HL-60/S4 treated with phorbol 12-myristate 13-acetate at 8.2 ng/mL for 4 days and 3 days (cell line): ENCODE results near the gene DGUOK.
"Not testable (repeated sequence)": the region's sequence is repeated elsewhere in the genome, so short reads cannot be mapped to it uniquely, and the experiment has no call there.

ENCODE experiments used
- in situ Hi-C: fragments of 300-500 bp; cut with MboI; formaldehyde crosslinking; loops from 2 replicates; pipeline ENCODE4 v1.15.0; 2022; ENCODE audit warnings: low sequenced_read_pairs

The DGUOK gene

DNA sequence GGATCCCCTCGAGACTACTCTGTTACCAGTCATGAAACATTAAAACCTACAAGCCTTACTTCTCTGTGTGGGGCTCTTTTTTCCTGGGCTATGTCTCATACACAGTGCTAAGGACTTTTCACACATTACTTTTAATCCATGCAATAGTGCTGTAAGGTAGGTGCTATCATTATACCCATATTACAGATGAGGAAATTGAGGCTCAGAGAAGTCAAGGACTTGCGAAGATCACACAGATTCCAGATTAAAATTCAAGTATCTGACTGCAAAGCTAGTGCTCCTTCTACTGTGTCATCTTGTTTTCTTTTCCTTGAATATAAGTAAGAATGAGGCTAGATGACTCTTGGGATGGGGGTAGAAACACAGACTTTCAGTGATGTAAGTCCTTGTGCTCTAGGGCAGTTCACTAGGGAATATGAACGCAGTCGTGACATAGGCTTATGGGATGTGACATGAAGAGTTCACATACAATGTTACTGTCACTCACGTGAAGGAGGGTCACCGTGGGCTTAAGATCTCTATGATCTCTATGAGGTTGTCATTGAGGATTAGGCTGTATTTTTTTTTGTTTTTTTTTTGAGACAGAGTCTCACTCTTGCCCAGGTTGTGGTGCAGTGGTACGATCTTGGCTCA, 7.0 kb upstream of the DGUOK start:
- in situ Hi-C loops = no loop called here

DNA sequence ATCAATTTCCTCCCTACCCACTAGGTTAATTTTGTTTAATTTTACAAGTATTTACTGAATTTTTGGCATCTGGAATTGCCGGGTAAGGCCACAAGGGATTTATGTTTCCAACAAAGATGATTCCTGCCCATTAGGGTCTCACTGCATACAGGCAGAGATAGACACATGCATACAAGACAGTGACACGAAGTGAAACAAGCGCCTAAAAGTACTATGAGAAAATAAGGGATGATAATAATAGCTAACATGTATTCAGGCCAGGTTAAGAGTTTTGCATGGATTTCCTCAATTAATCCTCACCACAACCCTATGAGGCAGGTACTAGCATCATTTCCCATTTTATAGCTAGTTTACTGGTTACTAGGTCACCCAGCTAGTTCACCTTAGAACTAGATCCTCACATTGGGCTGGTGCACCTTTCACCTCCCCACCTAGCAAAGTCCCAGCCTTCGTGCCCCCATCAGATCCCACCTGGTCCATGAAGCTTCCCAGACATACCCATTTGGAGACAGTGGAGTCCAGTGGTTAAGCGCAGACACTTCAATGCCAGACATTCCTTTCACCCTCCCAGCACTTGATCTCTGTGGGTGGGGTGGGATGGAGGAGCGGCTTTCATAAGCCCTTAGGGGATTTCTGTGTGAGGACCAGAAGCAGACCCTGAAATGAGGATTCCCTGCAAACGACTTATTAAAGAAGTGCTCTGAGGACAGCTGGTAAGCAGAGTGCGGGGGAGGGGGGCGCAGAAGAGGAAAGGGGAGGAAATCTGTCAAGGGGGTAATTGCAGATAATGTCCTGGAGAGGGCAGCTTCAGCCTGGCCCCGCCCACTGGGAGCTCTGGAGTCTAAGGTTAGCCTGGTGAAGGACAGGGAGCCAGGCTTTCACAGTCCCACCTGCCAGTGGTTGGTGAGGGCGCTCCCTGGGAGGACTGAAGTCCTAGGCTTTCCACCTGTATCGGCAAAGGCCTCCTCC, 5.8 kb upstream of the DGUOK start:
- in situ Hi-C loops = no loop called here

DNA sequence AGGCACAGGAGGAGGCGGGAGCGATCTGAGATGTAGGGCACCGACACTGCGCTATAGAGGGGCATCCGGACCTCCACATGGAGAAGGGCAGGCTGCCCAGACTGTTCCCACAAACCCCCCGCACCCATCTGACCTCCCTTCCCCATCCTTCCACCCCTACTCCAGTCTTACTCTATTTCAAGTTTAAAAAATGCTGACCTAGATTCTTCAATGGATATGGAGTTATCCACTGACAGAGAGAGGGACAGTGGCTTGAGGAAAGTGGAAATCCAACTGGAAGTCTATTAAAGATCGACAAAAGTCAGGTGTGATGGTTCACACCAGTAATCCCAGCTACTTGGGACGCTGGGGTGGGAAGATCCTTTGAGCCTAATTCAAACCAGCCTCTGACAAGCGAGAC, 5.1 kb upstream of the DGUOK start:
- in situ Hi-C loops = no loop called here

DNA sequence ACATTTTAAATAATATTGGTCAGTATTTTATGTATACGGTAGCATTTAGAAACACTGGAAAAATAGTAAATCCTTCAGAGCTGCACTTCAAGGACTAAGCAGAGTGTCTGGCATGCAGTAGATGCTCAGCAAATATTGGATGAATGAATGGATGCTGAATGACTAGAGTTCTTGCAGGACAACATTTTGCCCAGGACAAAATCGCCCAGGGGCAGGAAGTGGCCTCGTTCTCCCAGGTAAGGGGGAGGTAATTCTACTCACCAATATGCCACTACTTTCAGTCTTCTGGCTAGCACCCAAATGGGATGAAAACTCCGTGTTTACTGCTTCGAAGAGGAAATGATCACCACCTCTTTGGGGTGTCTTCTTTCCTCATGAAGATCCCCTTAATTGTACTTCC, 4.0 kb upstream of the DGUOK start:
- in situ Hi-C loops = no loop called here

DNA sequence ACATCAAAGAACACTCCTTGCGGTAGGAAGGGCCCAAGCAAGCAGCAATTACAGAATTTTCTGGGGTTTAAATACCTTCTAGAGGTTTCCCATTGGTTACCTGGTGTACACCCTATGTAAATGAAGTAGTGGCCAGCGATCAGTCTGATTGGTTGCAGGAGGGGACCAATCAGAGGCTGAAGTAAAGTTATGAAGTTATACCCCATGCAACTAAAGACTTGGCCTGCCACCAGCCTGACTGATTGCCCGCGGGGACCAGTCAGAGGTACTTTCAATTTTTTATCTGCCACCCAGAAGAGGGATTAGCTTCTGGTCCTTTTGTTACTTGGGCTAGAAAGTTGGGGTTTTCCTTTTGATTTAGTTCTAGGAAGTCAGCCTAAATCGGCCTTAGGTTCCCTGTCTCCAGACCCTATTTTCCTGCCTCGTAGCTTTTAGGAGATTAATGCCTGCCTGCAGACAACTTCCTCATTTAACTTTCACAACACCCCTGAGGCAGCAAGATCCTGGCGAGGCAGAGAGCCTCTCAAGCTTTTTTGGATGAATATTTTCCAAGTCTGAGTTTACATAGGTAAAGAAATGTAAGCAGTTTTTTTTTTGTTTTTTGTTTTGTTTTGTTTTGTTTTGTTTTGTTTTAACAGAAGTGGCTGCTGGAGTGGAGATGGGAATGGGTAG, 1.5 kb upstream of the DGUOK start:
- in situ Hi-C loops = no loop called here

DNA sequence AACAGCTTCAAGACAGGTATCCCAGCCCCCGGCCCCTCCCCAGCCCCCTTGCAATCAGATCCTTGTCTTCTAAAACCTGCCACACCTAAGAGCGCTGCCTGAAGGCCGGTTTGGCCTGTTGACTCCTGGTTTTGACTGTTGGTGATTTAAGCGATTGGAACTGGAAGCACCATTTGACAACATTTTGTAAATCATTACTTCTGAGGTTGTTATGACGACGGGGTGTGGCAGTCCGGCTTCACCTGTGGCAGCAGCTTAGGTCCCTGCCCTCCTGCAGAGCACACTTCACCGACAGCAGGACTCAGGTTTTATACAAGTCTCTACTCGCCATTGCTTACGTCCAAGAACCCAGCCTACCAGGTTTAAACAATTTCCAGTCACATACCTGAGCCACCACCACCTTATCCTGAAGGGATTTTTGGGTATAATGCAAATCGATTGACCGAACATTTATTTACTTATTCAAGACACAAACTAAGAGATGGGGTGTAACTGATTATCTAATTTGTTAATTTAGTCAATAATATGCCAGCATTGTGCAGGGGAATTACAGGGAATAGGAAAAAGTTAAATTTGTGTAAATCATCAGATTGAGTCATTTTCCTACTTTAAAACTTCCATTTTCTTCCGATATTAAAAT, 707 bp upstream of the DGUOK start:
- in situ Hi-C loops = no loop called here

DNA sequence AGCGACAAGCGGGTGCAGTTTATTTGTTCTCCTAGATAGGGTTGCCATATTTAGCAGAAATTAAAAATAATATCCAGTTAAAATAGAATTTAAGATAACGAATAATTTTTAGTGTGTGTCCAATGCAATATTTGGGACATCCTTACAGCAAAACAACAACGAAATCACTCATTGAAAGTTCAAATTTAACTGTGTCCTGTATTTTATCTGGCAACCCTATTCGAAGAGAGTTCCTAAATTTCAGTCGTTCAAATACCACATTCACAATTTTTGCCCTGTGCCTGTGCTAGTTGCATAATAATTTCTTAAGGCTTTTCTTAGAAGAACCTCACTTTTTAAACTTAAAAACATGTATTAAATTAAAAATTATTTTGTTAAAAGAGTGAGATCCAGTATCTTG, 664 bp downstream of the DGUOK start:
- in situ Hi-C loops = no loop called here

DNA sequence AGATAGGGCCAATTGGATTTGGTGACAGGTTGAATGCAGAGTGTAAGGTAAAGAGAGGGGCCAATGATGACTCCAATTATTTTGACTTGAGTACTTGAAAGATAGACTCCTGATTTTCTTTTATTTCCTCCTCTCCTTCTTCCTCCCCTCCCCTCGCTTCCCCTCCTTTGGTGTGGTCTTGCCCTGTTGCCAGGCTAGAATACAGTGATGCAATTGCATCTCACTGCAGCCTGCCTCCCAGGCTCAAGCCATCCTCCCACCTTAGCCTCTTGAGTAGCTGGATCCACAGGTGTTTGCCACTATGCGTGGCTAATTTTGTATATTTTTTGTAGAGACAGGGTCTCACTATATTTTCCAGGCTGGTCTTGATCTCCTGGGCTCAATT, 2.3 kb downstream of the DGUOK start:
- in situ Hi-C loops = no loop called here

DNA sequence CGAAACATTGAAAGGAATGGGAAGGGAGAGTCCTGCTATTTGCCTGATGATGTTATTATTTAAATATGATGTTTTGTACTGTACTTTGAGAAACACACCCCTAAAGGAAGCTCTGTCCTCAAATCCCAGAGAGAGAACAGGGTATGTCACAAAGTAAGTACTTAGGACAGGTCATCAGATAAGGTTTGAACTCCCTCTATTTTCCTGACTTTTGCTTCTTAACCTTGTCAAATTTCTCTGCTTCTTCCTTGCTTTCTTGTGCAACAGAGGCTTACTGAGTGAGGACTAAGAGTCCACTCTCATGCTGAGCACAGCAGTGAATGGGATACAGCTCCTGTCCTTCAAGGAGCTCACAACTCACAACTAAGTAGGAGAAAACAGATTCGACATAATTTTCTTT, 3.7 kb downstream of the DGUOK start:
- in situ Hi-C loops = no loop called here

DNA sequence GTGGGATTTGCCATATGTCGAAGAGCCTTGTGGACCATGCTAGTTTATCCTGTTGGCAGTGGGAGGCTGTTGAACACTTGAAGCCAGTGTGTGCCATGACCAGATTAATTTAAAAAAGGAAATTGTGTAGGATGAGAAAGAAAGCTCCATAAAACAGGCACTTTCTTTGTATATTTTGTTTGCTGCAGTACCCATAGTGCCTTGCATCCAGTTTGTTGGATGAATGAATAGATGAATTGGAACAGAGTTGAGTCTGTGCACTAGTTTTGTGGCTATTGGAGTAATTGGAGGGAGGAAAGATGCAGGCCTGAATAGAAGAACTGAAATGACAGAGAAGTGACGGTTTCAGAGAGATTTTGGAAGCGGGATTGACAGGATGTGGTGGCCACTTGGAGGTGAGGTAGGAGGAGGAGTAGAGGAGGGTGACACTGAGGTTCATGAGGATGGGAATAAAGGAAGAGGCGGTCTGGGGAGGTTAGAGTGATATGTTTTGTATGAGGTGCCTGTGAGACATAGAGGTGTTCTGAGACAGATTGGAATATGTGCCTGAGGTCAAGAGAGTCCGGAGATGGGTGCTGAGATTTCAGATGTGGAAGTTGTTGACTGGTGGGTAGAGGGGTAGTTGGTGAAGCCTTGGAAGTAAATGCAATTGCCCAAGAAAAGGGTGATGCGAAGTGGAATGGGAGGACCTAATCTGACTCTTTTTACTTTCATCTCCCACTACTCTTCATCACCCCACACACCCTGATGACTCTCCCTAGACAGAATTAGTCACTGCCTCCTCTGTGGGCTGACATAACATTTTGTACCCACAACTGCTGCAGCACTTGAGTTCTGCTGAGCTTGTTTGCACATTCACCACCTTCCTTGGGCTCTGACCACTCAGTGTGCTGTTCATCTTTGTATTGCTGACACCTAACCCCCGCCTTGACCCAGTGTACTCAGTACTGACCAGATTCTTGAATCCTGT, 5.1 kb downstream of the DGUOK start:
- in situ Hi-C loops = no loop called here

DNA sequence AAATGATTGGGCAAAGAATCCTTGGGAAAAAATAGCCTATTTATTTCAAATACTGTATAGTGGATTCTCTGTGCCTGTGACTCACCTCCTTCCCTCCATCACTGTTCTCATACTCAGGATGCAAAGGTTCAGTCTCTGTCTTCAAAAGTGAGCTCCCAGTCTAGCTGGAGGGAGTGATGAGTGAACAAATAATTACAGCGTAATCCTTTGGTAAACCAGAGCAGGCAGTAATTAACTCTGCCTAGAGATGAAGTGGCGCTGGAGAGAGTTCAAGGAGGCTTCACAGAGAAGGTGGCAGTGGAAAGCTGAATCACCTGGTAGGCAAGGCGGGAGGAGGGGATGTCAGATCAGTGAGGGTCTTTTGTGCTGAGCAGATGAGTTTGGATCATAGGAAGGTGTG, 6.5 kb downstream of the DGUOK start:
- in situ Hi-C loops = no loop called here

DNA sequence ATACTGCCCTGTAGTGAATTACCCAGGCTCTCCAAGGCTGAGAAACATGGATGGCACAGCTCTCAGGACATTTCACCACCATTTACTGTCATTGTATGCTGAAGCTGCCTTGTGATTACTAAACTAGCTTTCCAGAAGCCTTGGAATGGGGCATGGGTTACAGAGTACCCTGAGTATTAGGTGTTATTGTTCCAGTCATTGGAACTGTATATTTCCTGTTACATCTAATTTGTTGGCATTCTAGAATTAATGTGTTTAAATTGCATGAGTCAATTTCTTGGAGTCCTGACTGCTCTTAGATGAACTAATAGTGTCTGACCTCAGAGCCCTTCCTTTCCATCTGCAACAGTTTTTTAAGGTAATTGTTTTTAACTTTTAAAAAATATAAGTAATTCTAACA, 9.0 kb downstream of the DGUOK start:
- in situ Hi-C loops = no loop called here

DNA sequence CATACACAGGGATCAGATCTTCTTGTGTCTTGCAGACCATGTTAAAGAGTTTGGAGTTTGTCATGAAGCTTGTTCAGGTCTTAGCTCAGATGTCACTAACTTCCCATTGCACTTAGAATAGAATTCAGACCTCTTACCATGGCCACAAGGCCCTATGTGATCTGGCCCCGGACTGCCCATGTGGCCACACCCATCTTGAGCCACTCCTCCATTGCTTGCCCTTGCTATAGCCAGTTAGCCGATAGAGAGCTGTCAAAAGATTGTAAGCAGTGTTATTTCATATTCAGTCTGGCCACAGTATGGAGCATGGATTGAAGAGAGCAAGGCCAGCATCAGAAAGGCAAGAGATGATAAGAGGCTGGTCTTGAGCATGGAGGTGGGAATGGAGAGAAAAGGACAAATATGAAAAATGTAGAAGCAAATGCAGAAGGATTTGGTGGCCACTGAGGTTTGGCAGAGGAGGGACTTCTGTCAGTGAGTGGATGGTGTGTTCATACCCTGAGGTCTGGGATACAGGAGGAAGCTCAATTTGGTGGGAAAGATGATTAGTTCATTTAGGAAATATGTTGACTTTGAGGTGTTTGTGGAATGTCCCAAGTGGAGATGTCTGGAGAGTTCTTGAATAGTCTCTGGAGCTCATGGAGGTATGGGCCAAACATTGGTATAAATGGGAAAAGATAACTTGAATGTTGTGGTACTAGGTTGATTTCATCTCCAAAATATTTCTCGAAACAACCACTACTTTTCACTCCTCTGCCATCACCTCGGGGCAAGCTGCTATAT, 10.6 kb downstream of the DGUOK start:
- in situ Hi-C loops = no loop called here

DNA sequence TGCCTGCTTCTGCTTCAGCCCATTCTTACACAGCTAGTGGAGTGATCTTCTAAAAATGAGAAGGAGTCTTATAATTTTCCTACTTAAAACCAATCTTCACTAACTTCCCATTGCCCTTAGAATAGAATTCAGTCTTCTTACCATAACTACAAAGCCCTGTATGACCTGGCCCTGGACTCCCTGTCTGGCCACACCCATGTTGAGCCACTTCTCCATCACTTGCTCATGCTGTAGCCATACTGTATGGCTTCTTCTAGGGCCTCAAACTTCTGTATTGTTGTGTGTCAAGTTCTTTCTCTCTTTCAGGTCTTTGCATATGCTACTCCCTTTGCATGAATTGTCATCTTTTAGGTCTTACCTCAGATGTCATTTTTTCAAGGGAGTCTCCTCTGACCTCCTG, 11.2 kb downstream of the DGUOK start:
- in situ Hi-C loops = no loop called here

DNA sequence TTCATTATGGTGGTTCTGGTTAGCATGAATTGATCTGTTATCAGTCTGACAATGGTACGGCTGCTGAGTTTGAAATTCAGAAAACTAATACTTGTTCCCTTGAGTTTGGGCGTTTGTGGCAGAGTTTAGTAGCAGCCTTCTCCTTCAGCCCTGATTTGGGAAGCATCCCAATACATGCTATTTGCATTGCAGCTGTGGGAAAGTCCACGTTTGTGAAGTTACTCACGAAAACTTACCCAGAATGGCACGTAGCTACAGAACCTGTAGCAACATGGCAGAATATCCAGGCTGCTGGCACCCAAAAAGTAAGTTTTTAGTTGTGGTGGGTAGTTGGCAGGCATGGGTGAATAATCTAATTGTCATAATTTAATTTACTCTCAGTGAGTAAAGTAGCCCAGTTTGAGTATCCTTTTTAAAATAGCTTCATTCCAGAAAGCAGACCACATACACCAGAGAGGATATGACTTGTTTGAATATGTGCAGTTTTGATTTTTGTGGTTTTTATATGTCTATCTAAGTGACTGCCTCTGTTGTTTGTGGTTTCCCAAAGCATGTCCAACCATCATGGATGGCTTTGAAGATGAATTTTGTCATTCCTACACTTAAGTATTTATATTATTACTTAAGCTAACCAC, 12.2 kb downstream of the DGUOK start:
- in situ Hi-C loops = no loop called here

DNA sequence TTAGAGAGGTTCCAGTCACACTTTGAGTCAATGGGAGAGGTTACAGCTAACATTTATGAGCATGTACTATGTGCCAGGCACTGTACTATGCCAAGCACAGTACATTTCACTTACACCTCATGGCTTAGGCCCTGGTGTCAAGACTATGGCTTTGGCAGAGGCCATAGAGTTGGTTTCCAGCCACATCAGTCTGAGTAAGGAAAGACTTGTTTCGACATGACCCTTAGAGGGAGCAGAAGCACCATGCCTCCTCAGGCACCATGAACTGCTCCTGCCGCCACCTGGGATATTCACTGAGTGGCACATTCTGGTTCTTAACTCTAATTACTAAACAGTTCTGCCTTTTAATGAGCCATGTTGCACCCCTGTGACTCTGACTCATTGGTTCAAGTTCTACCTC, 12.7 kb downstream of the DGUOK start:
- in situ Hi-C loops = no loop called here

DNA sequence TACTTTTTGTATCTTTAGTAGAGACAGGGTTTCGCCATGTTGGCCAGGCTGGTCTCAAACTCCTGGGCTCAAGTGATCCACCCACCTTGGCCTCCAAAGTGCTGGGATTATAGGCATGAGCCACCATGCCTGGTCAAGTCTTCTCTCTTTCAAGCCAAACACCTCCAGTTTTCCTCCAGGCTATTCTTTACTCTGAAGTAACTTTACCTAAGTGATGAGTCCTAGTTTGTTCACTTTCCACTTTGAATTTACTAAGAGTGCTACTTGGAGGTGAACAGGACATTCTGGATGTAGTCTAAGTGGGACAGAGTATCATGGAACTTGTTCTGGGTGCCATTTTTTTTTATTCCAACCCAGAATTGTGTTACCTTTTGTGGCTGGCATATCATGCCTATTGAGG, 13.4 kb downstream of the DGUOK start:
- in situ Hi-C loops = not testable (repeated sequence)

DNA sequence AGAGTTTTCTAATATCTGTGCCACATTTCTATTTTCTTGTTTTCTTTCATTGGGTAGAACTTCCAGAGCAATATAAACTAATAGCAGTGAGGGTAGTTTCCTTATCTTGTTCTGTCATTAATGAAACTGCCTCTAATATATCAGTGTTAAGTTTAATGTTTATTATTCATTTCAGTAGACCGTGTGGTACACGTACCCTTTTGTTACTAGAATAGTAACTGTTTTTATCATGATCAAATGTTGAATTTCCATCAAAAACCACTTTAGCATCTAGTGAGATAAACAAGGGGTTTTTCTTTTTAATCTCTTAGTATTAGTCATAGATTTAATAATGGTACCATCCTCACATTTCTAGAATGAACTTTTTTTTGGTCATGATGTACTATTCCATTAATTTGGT, 16.0 kb downstream of the DGUOK start:
- in situ Hi-C loops = no loop called here

DNA sequence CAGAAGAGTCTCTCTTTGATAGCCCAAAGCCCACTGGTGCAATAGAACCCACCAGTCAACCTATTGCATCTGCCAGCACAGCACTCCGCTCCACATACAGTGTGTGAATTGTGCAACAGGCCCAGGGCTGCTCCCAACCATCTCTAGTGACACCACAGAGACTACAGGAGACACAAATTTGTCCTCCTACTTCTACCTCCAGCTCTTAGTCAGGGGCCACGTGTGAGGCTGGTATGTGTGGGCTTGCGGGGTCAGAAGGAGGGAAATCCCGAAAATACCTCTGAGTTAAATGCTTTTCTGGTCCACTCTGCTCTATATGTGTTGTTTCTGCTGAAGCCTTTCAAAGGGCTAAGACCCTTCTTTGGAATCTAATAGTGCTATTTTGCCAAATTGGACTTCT, 18.0 kb downstream of the DGUOK start:
- in situ Hi-C loops = no loop called here
